SH-SY5Y (cell line): ENCODE measurements around the gene DMRTC2.

Experiments
- GATA2 ChIP-seq: IDR thresholded peaks from 2 replicates; pipeline ENCODE4 v1.6.1; 2011; ENCODE audit warnings: mild to moderate bottlenecking, low read depth, low read length
- GATA3 ChIP-seq: IDR thresholded peaks from 2 replicates; pipeline ENCODE4 v1.6.1; 2011; ENCODE audit warnings: low read depth, mild to moderate bottlenecking, low read length, moderate library complexity

DMRTC2 gene

DNA sequence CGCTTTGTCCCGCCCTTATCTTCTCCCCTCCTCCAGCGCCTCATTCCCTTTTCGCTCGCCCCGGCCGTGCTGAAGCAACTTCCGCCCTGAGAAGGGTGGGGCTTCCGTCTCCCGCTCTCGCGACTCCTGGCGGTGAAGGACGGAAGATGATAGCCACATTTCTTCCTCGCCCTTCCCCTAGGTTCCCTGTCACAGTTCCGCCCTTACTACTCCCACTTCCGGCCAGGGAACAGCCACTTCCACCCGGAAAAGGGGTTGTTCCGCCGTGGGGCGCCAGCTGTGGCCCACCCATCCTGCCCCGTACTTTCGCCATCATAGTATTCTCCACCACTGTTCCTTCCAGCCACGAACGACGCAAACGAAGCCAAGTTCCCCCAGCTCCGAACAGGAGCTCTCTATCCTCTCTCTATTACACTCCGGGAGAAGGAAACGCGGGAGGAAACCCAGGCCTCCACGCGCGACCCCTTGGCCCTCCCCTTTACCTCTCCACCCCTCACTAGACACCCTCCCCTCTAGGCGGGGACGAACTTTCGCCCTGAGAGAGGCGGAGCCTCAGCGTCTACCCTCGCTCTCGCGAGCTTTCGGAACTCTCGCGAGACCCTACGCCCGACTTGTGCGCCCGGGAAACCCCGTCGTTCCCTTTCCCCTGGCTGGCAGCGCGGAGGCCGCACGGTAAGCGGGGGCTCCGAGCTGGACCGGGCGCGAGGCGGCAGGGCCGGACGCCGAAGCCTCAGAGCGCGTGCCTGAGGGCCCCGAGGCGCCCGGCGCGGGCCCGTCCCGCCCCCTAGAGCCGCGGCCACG, 15.0 kb downstream of the DMRTC2 start, which contains the start of gene RPS19:
TSS of gene RPS19 (plus strand) at position 638 of the 801 bp plus-strand sequence. CDS start 520 bp downstream, outside the sequence.
- TF ChIP-seq GATA3 (no peak), GATA2 (peak; percentile 40; the same call in 1 of the 2 replicates)

DNA sequence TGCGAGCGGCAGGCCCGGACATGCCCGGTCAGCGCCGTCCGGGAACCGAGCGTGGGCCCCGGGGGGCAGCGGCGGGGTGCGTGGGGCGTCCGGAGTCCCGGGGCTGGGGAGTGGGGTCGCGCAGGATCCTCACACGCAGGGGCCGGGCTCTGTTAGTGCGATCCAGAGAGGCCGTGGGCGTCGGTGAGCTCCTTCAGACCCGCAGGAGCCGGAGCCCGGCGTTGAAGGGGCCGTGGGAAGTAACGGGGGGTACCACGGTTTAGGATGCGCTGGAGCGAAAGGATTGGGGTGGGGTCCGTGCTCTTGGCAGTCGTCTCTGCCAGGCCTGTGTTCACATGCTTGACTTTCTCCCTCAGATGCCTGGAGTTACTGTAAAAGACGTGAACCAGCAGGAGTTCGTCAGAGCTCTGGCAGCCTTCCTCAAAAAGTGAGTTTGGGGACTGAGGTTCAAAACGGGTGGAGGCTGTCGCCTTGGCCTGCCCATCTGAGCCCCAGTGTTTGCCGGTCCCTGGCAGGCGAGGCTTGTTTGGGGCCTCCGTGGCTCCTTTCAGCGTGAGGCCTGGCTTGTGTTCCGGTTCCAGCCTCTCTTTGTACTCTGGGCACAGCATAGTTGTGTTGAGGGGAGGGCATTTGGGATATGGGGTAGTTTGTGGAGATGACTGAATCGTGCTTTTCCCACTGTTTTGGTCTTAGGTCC, 15.7 kb downstream of the DMRTC2 start:
- TF ChIP-seq GATA3 (no peak), GATA2 (no peak)

DNA sequence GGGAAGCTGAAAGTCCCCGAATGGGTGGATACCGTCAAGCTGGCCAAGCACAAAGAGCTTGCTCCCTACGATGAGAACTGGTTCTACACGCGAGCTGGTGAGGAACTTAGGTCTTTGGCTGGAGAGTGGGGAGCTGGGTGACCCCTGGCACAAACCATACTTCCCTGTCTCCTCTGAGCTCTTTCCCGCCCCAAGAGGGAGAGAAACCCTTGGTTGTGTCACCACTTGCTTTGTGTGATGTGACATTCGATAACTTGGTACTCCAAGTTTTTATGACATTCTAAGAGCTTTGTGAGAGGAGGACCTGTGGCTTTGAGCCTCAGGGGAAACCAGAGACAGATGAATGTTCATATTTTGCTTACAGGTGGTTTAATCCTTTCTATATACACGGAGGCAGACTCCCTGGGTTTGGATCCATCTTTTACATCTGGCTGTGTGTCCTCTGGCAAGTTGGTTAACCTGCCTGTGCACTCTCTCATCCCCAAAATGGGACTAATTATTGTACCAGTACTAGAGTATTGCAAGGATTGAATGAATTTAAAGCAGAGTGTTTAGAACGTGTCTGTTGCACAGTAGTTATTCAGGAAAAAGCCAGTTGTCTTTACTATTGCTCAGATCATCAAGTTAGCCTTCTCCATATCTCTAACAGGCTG, 16.4 kb downstream of the DMRTC2 start:
- no peak for TF ChIP-seq GATA3
- no peak for TF ChIP-seq GATA2

DNA sequence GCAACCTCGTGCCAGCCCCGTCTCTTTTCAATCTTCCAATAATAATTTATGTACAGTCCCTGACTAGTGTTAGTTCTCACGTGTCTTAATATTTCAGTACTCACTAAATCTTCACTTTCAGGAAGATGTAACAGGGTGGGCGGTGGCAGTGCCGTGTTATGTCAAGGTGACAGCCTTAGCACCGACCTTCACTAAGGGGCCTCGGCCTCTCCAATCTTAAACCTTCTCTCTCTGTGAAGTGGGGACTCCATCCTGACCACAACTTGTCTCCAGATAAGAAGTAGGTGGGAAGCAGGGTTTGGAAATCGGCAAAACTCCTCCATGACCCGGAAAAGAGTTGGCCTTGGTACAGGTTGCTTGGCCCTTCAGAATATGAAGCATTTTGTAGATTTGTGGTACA, 17.0 kb downstream of the DMRTC2 start:
- TF ChIP-seq GATA3, result no peak
- TF ChIP-seq GATA2, result no peak

DNA sequence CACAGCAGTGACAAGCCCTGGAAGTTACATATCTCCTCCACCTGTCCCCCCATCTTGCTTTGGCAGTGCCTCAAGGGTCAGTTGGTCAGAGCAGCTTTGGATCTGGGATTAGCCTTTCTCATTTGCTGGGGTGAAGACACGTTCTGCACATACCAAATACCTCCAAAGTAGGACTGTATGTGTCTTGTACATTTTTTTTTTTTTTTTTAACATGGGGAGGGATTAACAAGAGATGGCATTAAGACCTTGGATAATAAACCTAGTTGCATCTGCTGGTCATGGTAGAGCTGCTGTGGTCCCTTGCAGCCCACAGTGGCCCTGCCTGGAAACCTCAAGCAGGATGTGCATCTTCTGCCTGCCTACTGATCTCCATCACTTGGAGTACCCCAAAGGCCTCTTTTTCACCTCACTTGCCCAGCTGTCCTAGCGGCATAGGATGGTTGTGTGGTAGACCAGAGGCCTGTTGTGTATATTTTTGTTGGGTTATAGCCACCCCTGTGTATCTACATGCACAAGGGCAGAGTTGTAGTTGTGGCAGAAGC, 17.7 kb downstream of the DMRTC2 start:
- TF ChIP-seq GATA2 (no peak), GATA3 (no peak)

DNA sequence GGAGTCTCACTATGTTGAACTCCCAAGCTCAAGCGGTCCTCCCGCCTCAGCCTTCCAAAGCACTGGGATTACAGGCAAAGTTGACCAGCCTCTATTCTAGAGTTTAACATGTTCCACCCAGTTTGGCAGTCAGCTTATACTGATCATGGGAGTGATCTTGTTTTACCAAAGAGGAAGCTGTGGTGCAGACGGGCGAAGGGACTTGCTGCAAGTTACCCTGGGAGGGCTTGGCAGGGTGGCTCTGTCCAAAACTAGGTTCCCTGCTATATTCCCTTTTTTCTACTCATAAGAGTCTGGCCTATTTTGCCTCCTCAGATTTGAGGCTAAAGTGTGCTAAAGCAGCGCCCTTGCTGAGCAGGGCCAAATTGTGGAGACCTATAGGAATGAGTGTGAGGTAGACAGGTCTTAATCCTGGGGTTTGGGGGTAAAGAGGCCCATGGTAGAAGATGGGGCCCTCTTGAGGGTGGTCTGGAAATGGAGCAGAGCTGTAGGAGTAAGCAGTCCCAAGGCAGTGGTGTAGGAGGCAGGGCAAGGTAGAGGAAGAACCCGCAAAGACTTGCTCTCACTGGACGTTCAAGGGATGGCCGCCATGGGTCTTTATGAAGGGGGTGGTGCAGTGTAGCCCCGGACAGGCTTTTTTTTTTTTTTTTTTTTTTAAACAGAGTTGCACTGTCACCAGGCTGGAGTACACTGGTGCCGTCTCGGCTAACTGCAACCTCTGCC, 18.5 kb downstream of the DMRTC2 start:
- TF ChIP-seq GATA3 (no peak), GATA2 (no peak)

DNA sequence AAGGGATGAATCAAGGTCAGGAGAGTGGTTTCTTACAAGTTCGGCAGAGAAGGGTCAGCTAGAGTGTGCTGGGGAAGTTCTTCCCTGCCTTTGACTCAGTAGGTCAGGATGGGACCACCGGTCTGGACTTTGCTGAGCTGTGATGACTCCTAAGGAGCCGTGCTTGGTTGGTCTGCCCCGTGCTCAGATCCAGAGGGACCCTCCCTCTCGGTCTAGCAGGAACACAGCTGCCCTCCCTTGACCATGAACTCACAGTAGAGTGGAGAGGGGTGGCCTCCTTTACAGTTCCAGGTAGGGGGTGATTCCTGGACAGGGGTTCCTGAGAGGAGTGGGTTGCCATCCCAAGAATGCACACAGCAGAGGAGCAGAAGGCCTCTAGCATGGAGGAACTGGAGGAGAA, 19.5 kb downstream of the DMRTC2 start:
- TF ChIP-seq GATA2 (no peak), GATA3 (no peak)

DNA sequence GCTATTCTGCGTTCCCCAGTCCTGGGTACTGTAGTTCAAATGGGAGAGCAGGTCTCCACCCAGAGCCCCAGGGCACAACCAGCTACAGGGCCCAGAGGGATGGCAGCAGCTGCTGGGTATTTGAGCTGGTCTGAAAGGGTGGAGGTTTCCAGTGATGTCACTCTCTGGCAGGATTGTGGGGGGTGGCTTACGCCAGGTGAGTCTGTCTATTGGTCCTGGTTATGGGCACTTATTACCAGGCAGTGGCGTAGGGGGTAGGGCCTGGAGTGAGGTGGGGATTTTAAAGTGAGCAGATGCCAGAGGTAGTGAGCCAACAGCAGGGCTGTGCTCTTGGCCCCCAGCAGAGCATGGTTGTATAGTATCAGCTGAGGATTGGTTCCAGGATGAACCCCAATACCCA, 21.4 kb downstream of the DMRTC2 start:
- TF ChIP-seq GATA2 (no peak), GATA3 (no peak)

DNA sequence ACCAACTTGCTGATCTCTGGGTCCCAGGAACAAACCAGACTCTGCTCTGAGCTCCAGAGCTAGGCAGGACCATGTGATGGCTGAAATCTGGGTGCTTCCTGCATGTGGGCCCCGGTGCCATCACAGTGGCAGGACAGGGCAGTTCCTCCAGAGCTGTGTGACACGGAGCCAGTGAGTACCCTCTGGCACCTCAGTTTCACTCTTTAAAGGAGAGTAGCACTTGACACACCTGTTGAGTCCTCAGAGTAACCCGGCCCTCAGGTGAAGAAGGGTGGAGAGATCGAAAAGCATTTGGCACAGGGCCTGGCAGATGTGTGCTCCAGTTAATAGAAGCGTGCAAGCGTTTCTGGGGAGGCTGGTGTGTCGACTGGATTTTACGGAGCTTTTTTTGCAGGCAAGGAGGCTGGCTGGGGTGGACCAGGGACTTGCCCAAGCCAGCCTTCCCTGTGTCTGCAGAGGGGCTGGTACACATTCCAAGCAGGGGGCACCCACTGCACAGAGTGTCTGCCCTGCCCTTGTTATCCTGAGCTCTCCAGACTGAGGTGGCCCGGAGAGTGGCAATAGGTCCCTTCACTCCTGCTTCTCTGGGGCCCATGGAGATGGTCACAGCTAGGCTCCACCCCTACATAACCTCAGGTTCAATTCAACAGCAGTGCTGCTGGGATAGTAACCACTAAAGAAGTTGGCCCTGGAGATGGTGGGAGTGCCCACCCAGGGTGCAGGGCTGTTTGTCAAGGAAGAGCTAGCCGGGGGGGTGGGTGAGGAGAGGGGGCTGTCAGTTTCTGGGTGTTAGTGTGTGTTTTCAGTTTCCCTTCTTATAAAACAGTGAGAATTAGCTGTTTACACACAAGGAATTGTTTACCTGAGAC, 23.5 kb downstream of the DMRTC2 start:
- TF ChIP-seq GATA2 (no peak), GATA3 (no peak)

DNA sequence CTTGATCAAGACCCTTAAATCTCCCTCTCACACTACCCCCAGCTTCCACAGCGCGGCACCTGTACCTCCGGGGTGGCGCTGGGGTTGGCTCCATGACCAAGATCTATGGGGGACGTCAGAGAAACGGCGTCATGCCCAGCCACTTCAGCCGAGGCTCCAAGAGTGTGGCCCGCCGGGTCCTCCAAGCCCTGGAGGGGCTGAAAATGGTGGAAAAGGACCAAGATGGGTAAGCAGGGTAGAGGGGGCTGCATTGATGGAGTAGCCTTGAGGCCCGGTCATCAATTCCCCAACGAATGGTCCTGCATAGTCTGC, 24.1 kb downstream of the DMRTC2 start:
- TF ChIP-seq GATA2 (no peak), GATA3 (no peak)

DNA sequence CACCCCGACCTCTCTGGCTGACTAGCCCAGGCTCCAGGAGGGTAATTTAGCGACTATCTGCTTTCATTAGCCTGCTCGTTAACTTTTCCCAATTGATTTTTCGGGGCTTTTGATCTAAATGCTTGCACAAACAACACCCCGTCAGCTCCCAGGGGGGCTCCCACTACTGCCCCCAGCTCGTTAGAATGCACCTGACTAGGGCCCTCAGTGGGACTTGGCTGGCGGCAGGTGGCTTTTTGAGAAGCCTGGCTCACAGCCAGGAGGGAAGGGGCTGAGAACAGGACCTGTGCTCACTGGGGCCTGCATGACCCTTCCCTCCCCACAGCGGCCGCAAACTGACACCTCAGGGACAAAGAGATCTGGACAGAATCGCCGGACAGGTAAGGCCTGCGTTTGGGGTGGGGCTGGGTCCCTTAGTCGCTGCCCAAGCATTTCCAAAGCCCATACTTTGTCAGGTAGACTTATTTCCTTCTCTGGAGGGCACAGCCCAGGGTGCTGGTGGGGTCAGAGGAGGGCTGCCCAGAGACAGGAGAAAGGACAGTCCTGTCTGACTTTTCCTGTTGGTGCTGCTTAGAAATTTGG, 24.6 kb downstream of the DMRTC2 start:
- TF ChIP-seq GATA2 (no peak), GATA3 (no peak)

DNA sequence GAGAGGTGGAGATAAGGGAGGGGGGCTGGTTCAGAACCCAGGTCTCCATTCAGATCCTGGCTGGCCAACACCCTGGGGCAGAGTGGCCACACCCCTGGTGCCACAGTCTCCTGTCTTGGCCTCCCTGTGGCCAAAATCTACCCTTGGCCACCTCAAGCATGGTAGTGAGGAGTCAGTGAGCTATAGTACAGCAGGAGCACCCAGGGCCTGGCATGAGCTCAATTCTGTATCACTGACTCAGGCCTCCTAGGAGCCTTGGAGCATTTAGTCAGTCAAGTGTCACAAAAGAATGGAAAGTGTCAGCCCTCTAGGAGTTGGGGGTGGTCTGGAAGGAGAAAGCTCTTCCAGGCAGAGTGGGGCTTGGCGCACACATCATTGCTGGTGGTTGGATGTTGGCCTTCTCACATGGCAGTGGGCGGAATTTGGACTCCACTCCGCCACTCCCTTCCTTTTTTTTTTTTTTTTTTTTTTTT, 25.6 kb downstream of the DMRTC2 start:
- TF ChIP-seq GATA3 (no peak), GATA2 (no peak)
